Ishikawa (cell line): ENCODE results near the gene ZNF804A.

Experiments
- EP300 ChIP-seq: IDR thresholded peaks from 2 replicates; pipeline ENCODE4 v1.6.1; 2012; ENCODE audit warnings: borderline replicate concordance
- RAD21 ChIP-seq: IDR thresholded peaks from 2 replicates; pipeline ENCODE4 v1.6.1; 2012; ENCODE audit warnings: low read depth
- REST ChIP-seq: IDR thresholded peaks from 2 replicates; pipeline ENCODE4 v1.6.1; 2012; ENCODE audit warnings: low read depth, mild to moderate bottlenecking
- TAF1 ChIP-seq: IDR thresholded peaks from 2 replicates; pipeline ENCODE4 v1.6.1; 2012; ENCODE audit warnings: low read depth, mild to moderate bottlenecking
- TCF12 ChIP-seq: IDR thresholded peaks from 2 replicates; pipeline ENCODE4 v1.6.1; 2012; ENCODE audit warnings: low read depth

- TF ChIP-seq TAF1 = no peak
- no peak for TF ChIP-seq RAD21
- no peak for TF ChIP-seq EP300
- no peak for TF ChIP-seq REST
- TF ChIP-seq TCF12 = no peak
Observed at GRCh38 chr2:184689638-184690037, 91.3 kb downstream of the ZNF804A start.
